Fibroblast of villous mesenchyme (primary cell): ENCODE results near the gene E2F6. TPM values are rescaled to one million over a fixed set of nuclear protein-coding genes. Genes with fewer than 3 reads are reported as not detected.

Experiments
- DNase-seq: peaks from one replicate; pipeline ENCODE4 v3.0.0-alpha.2; 2010; ENCODE audit warnings: low read depth
- H3K4me3 ChIP-seq: 2 replicates; pipeline ENCODE4 v1.5.1; 2011; ENCODE audit warnings: low read depth, mild to moderate bottlenecking, low read length
- total RNA-seq: library from RNA; depleted of rRNA; stranded (reverse); fragments of >200 nt; gene quantifications from 2 replicates; pipeline ENCODE4 v1.2.3, GENCODE V29; 2012
- TF ChIP-seq, protein P1 (sequence below): IDR thresholded peaks from 2 replicates; pipeline ENCODE4 v1.5.1; 2012; ENCODE audit warnings: low read depth, mild to moderate bottlenecking, low read length; ENCODE audit not compliant: insufficient read depth

The E2F6 gene
- total RNA-seq, 1 donor, result 13.4 TPM

DNA sequence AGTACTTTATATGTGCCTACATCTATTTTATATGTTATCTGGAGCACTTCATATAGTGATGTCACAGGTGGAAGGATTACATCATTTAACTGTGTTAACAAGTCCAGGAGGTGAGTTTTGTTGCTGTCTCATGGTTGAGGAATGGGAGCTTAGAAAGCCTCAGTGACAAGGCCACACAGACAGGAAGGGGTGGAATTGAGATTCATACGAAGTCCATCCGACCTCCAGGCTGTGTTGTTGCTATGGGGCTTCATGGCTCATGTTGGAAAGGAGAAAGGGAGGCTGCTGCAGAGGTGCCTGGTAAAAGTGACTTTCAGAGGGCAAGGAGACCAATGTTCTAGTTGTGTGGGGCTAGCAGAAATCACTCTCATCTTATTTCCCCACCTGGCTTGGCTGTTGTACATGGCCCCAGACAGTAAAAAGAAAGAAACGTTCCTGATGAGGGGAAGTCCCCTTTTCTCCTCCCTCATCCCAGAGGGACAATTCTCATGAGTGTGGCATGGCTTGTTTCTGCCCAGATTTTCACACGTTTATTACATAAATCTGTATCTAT is 36.9 kb upstream of the E2F6 start:
- peak; percentile 71 for DNase-seq
- H3K4me3 ChIP-seq, result no peak overlapping the region
- TF ChIP-seq, protein P1, sequence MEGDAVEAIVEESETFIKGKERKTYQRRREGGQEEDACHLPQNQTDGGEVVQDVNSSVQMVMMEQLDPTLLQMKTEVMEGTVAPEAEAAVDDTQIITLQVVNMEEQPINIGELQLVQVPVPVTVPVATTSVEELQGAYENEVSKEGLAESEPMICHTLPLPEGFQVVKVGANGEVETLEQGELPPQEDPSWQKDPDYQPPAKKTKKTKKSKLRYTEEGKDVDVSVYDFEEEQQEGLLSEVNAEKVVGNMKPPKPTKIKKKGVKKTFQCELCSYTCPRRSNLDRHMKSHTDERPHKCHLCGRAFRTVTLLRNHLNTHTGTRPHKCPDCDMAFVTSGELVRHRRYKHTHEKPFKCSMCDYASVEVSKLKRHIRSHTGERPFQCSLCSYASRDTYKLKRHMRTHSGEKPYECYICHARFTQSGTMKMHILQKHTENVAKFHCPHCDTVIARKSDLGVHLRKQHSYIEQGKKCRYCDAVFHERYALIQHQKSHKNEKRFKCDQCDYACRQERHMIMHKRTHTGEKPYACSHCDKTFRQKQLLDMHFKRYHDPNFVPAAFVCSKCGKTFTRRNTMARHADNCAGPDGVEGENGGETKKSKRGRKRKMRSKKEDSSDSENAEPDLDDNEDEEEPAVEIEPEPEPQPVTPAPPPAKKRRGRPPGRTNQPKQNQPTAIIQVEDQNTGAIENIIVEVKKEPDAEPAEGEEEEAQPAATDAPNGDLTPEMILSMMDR, result no peak

DNA sequence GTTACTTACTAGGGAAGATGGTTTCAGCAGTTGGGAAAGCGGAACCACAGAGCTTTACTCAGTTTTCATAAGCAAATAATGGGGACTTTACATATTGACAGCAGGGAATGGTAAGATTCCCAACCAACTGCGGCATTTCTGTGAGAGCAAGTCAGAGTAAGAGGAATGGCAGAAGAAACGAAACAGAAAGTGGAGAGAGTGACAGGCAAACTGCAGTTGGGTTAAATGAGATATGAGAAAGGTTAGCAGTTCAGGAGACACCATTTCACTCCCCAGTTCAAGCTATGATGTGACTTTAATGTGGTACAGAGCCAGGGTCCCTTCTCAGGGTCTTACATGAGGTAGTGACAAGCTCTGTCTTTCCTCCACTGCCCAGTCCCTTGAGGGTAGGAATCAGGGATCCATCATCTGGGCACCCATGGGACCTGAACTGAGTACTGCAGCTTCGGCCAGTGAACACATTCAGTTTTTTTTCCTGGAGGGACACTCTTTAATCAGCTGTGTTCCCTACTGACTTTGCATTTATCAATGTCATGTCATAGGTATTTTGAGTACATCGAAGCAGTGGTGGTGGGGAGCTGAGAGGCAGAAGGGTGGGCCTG is 34.8 kb upstream of the E2F6 start:
- H3K4me3 ChIP-seq, result no peak overlapping the region
- DNase-seq, result peak; percentile 42
- TF ChIP-seq, protein P1, result no peak

DNA sequence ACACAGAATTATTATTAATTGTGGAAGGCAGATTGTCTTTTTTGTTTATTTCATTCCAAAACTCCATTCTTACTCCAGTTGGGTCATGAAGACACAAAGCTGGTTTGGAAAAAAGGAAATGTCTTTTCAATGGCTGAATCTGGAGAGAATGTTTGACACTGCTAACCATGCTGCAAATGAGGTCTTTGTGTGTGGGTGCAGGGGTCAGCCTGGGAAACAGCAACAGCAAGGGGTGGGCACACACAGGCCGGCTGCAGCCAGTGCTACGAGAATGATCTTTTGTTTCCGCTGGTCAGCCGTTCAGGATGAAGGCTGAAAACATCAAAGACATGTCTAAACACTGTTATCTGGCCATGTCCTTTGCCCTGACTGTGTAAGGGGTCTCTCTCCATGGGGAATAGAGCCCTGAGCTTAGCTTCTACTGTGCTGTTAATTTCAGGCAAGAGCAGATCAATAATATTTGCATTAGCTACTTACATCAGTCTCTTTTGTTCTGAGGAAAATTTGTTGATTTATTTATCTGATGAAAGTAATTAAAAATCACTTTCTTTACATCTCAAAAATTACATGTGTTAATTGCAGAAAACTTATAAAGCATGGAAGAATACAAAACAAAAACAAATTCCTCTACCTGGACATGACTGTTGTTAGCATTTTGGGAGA is 33.3 kb upstream of the E2F6 start:
- TF ChIP-seq, protein P1, result no peak
- DNase-seq, result no peak
- no peak overlapping the region for H3K4me3 ChIP-seq

DNA sequence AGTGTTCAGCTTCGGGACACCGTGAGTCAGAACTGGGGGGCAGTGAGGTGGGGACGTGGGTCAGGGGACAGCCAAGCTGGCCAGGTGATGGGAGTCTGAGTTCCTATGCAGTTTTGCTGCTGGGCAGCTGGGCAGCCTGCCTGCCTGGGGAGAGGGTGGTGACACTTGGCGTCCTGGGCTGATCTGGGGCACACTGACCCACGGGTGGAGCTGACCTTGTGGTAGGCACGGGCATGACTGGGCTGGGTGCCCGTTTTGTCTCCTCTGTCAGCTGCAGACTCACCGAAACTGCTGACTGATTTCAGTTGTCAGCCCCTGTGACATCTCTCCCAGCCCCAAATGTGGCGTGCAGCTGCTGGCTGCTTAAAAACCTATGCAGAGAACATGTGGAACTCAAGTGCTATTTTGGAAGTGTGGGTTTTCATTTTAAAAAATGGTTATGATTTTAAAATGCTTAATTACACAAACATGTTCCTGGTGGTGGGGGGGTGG is 32.6 kb upstream of the E2F6 start:
- TF ChIP-seq, protein P1, result no peak
- no peak for DNase-seq
- H3K4me3 ChIP-seq, result no peak overlapping the region

DNA sequence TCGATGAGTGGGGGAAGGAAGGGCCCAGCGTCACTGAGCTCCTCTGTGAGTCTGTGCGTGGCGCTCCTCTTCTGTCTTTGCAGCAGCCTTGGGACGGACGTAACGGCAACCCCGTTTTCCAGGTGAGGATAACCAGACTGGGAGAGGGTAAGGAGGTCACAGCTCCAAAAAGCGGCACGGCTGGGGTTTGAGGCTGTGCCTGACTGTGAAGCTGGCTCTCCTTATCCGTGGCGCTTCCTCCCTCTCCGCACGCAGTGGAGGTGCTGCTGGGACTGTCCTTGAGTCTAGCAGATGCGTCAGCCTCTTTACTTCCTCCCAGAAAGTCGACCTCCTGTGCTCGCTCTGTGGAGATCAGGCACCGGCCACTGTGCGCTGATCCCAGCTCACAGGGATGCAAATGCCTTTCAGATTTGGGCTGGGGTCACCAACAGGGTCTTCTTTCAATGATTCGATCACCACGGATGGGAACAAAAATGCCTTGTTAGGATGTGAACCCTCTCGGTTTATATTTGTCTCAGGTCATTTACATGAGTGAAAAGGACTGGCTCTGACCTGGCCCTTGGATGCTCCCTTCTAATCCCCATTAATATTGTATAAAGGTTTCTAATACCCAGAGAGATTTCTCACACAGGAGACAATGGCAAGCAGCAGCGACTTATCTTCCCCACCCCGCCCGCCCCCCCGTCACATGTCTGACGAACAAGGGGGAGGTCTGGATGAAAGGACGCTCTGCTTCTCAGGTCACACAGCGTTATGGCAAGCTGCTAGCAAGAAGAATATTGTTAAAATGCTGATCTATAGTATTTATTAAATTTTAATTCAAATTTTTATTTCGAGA is 30.1 kb upstream of the E2F6 start:
- DNase-seq, result no peak
- H3K4me3 ChIP-seq, result no peak overlapping the region
- TF ChIP-seq, protein P1, result no peak

DNA sequence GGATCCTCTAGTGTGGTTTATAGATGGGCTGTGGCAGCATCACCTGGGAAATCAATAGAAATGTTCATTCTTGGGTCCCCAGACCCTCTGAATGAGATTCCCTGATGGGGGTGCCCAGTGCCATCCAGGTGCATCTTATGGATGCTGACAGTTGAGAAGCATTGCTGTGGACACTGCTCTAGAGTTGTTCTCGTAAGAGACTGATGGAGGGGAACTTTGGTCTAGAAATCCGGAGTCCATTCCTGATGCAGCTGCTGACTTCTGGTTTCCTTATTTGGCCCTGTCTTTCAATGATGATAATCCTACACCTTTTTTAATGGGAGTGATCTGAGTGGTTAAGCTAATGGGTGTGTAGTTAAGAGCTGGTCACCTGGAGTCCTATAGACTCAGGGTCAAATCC is 28.3 kb upstream of the E2F6 start:
- TF ChIP-seq, protein P1, result no peak
- DNase-seq, result no peak
- no peak overlapping the region for H3K4me3 ChIP-seq
